Activated CD4-positive, alpha-beta T cell treated with anti-CD3 and anti-CD28 coated beads, Interleukin-2, Interleukin-4, amounts not matched to agents 100 ng/mL and 50 ng/mL, durations not matched to agents 16 hours and 8 hours (primary cell): ENCODE data around the gene SLC18A3.

Experiments used
- DNase-seq: peaks from one replicate; pipeline ENCODE4 v3.0.0-alpha.2; 2020; ENCODE audit warnings: low spot score

Gene SLC18A3

DNA sequence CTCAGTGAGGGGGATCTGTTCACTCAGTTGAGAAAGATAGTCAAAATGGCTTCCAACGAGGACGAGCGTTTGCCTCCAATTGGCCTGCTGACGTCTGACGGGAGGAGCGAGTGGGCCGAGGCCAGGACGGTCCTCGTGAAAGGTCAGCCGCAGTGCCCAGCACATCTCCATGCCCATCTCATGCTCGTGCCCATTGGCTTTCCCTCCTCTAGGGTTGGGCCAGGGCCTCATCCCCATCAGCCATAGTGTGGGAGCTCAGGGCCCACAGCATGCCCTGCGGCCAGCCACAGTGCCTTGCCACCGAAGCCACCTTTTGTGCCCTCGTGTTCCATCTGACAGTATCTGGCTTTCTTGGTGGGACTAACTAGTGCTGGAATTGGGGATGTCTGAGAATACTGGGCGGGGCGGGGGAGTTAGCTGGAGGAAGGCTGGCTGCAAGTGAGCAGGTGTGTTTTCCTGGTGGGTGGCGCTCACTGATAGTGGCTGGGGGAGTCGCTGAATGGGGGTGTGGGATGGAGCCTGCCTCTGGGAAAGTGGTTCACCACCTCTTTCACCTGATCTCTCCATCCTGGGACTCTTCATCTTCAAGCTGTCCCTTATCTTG, 17.6 kb downstream of the SLC18A3 start:
- DNase-seq = no peak

DNA sequence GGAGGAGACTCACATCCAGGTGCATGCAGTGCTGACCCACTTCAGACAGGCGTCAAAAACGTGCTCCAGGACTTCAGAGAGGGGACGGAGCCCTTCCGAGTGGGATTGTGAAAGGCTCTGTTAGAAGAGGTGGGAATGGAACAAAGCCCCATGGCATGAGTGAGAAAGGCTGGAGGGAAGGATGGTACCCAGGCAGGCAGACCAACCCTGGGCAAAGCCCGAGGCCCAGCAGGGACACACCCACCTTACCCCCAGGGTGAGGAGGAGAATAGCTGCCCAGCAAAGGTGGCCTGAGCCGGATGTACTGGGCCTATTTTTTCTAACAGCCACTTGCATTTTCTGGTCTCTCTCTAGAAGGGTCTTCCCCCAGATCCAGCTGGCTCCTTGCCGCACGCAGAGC, 18.5 kb downstream of the SLC18A3 start:
- no peak for DNase-seq

DNA sequence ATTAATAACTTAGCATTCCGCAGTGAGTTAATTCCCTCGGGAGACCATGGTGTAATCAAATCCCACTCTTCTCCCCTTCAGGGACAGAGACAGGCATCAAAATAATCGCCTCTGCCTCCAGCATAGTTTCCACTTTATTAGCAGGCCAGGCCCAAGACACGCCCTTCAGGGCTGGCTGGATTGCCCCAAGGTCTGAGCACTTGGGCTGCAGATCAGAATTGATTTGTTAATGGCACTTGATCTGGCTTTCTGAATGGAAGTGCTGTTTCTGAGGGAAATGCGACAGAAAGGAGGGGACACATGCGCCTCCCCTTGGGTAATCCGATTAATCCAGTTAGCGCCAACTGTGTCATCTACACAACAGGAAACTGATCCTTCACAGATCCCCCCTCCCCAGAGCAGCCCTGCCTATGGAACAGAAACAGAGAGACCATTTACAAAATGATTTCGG, 19.3 kb downstream of the SLC18A3 start:
- DNase-seq = no peak

DNA sequence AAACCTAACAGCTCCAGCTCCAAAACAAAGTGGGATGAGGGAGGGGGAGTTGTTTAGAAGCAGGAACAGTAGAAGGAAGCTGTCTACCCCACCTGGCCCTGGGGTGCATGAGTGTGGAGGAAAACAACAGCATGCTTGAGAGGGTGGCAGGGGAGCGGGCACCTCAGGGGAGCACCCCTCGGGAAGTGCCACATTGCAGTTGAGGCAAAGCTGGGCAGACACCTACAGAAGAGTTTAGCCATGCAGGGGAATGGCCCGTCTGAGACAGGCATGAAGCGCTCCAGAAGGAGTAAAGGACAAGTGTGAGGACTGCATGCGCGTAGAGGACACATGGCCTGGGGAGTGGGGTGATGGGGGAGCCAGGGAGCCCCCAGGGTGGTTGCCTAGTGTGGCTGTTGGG, 21.9 kb downstream of the SLC18A3 start:
- DNase-seq = no peak

DNA sequence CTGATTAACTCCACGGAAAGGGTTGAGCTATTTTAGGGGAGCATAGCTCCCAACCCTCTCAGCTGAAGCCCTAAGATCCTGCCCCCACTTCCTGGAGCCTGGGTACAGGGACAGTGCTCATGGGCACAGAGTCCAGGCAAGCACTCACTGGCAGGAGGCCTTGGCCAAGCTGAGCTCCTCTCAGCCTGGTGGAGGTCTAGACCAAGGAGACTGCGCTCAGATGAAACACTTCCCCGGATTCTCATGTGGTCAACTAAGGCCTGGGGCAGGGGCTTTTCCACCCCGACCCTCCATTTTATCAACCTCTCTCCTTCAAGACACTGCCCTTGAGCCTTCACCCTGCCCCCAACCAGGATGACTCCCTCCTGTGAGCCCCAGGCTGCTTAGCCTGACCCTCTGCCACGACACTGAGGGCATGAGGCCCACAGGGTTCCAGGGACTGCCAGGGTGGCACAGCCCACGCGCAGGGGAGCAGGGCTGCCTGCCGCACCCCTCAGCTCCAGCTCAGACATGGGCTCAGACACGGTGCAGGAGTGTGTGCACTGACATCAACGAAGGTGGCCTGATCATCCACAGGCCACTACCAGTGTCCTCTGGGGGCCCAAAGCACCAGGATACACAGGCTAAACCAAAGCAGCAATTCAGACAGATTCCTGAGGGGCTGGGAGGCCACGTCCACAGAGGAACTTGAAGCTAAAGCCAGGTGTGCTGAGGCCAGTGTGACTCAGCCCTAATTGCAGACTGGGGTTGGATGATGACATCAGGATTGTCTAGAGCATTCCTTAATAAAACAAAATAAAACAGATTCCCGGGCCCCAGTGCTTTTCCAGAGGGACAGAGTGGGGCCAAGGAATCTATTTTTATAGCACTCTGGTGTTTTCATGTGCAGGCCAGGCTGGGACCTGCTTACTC, 22.6 kb downstream of the SLC18A3 start:
- no peak for DNase-seq

DNA sequence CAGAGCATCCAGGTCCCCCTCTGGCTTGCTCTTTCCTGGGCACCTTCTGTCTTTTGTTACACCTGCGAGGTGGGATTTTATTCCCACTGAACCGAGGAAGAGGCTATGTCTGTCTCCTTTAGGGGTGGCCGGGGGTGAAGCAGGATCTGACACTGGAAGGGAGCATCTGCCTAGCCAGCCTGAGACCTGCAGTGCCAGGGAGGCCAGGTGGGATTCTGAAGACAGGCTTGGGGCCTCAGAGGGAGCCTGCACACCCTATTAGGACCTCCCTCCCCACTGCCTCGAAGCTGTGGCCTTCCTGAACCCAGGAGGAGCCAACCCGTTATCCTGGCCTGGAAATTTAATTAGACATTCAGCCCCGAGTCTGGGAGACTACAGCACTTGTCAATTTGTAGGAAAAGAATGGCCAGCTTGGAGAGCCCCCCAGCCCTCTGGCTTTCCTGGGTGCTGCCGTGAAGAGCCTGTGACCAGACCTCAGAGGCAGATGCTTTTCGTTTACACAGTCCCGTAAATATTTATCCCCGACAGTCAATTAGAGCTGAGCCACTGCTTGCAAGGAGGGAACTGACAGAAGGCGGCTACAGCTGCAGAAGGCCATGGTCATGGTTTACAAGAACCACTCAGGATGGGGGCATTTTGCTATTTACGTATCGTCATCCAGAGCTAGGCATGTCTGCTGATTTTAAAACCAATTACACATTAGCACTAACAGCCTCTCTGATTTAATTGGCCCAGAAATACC, 23.4 kb downstream of the SLC18A3 start:
- DNase-seq = no peak

DNA sequence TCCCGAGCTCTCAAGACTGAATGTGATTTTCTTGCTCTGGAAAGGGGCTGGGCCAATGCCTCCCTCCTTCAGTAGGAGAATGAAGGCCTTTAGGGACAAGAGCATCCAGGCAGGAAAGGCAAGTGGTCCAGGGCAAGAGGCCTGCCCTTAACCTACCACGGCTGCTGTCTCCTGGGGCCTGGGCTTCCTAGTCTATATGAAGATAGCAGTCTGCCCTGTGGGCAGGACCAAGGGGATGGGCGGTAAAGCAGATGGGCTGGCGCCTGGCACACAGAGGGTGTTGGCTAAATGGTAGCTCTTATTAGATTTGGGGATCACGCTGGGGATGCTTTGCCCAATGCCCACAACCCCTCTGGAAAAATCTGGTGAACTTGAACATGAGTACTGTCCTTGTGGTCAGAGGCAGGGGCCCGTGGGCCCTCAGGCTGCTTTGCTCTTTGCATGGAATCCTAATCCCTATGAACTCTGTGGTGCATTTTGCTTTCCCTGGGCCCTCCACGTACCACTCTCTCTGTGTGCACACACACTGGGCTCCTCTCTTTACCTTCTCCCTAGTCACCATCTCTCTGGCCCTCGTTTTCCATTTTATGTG, 24.1 kb downstream of the SLC18A3 start:
- DNase-seq = no peak

DNA sequence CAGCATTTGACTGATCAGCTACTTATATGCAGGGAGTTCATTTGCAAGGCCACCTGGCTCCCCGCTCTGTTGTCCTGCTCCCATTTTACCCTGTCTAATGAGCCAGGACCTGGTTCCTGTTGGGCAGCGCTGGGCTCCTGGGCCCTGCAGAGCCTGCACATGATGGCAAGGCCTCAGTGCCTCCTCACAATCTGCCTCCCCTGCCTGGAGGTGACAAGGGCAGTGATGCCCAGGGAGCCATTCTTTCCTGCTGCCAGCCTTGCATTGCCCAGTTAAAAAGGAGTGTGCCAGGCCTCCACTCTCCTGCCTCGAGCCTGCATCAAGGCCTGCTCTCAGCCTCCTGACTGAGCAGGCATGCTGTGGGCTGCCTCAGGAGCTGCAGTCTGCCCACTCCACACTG, 32.2 kb downstream of the SLC18A3 start:
- no peak for DNase-seq

DNA sequence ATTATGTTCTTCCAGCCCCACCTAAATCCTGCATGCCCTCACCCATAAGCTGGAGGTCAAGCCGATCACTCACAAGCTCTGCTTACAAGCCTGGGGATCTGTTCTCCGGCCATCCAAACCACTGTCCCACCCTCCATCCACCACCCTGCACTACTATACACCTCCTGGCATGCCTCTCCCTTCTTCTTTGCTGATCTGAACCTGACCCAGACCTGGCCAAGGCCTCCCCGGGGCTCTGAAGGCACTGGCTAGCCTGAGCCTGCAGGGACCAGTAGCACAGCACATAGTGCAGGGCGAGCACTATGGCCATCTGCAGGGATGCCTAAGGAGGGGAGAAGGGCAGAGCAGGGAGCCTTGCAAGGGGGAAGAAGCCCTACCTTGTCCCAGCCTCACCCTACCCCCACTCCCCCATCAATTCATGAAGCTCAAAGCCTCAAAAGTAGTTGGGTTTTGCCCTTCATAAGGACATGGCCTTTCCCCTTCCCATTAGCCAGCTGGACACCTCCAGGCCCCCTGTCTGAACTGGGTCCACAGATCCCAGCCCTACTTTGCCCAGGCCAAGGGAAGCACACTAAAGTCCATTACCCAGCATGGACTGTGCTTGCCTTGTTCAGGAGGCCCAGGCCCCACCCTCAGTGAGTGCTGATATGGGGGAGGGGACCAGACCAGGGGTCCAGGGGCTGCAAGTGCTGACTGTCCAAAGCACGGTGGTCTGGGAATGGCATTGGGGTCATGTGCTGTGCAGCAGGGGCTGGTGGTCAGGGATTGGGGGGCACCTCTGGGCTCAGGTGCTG, 33.3 kb downstream of the SLC18A3 start:
- no peak for DNase-seq

DNA sequence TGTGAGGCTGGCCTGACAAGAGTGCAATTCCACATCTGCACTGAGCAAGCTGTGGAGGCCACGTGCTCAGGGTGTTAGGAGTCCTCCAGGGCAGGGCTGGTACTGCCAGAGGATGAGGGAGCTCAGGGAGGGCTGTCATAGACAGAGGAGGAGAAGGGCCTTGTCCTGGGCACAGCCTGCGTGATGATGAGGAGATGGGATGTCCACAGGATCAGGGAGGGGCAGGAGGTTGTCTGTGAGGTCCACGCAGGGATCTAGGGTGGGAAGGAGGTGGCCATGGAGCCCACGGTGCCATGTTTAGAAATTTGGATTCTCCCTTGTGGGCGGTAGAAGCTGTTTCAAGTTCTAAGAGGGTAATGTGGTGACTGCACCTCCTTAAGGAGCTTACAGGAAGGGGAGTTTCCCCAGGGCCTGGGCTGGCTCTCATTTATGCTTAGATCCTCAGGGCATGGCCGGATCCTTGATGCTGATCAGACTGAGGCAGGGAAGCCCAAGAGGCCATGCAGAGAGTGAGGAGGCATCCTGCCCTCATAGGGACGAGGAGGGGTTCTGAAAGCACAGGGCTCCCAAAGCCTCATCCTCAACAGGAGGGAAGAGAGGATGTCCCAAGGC, 34.0 kb downstream of the SLC18A3 start:
- no peak for DNase-seq

DNA sequence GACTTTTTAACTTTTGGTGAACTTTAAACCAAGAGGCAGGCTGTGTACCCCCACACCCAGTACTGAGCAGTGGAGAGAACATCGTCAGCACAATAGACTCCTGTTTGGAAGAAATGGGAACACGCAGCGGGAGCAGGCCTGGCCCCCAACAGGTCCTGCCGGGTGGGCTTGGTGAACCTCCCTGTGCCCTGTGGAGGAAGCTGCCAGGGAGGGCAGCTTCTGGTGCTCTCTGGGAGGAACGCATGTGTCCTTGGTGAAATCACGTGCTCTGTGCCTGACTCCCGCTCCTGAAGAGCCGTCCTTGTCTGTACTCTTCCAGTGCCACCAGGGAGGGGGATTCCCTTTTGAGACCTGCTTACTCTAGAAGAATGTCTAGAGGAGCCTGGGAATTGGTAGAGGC, 35.3 kb downstream of the SLC18A3 start:
- no peak for DNase-seq

DNA sequence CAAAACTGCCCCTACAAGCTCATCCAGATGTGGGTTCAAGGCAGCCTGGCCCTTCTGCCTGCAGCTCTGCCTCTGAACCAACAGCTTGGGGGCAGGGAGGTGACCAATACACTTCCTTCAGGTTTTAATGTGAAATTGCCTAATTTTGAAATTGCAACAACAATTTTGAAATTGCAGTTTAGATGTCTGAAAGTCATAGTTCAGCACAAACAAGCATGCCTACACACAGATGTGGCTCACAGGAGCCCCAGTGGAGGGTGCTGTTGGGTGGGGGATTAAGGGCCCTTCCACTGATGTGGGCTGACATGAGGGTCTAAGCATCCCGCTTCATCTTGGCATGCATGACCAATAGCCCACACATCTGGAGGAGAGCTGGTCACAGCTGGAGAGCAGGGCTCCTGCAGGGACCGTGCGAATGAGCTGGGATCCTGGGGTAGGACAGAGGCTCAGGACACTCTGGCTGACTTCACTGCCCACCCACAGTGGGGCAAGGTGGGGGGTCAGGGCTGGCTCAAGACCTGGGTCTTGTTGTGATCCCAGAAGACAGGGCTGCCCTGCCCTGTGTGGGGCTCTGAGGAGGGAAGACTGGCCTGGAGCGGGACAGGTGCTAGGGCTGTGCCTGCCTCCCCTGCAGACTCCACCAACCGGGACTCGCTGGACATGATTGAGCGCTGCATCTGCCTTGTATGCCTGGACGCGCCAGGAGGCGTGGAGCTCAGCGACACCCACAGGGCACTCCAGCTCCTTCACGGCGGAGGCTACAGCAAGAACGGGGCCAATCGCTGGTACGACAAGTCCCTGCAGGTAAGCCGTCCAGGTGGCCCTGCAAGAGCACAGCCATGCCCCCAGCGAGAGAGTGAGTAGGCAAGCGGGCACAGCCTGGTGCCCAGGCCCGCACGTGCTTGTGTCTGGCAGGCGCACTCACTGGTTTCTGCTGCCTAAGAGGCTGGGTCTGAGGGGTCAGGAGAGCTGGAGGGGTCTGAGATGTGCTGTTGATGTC, 36.1 kb downstream of the SLC18A3 start:
- no peak for DNase-seq

DNA sequence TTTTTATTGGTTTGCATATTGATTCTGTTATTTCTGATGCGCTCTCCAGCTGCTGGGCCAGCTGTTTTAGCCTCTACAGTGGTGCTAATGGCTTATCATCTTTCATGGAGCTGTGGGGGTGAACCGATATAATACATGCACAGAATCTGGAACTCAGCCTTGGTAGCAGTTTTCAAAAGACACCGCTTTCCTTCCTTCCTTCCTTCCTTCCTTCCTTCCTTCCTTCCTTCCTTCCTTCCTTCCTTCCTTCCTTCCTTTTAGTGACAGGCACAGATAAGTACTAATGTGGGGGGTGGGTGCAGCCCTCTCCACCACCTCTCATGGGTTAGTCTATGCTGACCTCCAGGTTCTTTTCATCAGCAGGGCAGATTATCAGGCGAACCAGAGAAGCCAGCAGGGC, 37.4 kb downstream of the SLC18A3 start:
- DNase-seq = no peak

DNA sequence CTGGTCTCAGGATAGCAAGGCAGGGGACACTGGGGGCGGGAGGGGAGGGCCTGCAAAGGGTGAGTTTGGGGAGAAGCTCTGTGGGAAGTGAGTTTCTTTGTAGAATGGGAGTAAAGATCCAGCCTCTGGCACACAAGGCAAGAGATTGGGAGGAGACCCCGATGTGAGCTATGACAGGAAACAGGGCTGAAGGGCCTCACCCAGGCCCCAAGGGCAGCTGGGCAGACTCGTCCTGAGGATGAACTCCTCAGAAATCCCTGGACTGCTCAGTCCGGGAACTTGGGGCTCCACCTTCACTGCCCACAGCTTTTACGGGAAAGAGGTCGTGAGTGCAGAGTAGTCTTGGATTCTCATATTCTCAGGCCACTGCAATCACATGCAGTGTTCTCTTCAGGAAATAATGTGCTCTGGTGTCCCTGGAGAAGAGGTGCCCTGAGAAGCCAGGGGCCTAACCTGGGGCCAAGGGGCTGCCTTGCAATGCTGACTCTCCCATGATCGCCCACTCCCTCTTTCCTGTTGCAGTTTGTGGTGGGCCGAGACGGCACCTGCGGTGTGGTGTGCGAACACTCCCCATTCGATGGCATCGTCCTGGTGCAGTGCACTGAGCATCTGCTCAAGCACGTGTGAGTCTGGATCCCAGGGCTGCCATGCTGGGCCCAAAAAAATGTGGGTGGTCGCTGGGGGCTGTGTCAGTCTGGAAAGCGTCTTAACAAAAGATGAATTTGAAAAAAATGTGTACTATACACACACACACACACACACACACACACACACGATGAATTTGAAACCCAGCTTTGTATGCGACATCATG, 38.1 kb downstream of the SLC18A3 start:
- DNase-seq = no peak

DNA sequence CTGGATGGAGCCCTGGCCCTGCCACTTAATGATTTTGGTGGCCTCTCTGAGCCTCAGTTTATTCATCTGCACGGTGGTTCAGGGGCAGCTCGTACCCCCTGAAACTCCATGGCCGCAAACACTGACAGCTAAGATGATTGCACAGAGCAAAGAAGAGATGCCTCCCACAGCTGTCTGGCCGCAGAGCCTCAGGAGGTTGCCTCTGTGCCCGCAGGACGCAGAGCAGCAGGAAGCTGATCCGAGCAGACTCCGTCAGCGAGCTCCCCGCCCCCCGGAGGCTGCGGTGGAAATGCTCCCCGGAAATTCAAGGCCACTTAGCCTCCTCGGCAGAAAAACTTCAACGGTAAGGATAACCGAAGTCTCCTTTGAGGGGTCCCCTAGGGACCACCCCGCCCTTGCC, 39.2 kb downstream of the SLC18A3 start:
- peak; percentile 28 for DNase-seq

DNA sequence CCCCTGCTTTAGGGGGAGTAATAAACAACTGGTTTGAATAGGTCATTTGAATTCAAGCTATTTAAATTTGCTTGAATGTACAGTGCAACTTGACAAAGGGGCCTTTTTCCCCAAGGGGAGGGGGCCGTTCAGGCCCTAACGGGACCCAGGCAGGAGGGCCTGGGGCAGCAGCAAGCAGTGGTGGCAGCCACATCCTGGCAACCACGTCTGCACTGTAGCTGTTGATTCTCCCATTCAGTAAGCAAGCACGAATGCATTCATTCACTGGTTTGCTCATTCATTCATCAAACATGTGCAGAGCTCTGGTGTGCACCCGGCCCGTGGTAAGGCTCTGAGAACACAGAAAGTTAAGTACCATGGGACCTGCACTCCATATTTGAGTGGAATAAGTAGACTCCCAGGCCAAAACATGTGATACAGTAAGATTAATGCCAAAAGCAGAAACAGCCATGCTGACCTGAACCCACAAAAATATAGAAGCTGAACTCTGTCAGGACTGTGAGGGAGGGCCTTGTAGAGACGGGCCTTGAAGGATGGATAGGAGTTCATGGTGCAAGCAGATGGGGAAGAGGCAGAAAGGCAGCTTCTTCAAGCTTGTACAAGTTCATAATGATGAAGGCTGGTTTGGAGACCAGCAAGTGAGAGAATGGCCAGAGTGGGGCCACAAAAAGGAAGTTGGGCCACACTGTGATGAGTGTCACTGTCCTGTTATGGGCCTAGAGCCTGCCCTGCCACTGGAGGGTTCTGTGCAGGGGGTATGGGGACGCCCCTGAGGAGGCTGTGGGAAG, 40.0 kb downstream of the SLC18A3 start:
- DNase-seq = no peak

DNA sequence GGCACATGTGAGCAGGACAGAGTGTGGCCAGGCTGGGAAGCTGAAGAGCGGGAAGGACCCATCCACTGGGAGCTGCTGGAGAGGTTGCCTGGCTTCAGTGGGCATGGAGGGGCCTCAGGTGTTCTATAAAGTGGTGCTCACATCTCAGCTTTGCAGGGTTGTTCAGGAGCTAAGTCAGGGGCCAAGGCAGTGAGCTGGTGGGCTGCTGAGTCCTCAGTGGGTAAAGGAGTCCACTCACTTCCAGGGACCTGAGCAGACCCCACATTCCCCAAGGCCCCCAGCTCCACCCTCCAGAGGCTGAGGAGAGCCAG, 40.6 kb downstream of the SLC18A3 start:
- no peak for DNase-seq

DNA sequence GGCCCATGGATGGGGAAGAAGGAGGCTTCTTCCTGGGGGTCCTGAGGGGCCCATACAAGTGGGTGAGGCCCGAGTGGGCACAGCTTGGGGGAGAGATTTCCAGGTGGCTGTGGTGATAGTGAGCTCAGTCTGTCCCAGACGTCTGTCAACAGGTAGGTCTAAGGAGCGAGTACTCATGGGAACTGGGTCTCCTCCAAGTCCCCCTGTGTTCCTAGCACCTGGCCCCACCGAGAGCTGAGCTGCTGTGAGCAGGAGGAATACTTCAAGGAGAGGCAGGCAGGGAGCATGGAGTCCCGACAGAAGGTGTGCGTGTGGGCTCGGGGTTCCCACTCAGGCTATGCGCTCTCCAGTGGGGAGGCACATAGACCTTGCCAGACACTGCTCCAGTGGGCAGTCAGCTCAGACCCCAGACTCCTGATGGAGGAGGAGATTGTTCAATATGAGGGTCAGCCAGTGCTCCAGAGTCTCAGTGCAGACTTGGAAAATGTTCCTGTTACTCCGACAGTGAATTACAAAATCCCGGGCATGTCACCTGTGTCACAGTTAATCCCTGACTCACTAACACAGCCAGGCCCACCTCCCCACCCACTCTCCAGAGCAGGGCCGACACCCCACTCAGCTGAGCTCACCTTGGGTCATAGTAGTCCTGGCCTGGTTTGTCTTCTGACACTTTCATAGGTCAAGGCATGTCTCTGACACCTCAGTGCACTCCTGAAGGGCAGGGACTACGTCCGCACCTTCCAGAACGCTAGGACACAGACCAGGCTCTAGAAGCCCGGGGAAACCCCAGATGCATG, 41.1 kb downstream of the SLC18A3 start:
- DNase-seq = no peak
